Amniotic stem cell (primary cell): ENCODE results near the gene IGF1R.

Experiments used
- DNase-seq: peaks from one replicate; lab custom pipeline; 2025; lab: John Stamatoyannopoulos, UW

The IGF1R gene

GRCh38 chr15:98671060-98672008 is 23.0 kb downstream of the IGF1R start:
- DNase-seq = no peak

DNA sequence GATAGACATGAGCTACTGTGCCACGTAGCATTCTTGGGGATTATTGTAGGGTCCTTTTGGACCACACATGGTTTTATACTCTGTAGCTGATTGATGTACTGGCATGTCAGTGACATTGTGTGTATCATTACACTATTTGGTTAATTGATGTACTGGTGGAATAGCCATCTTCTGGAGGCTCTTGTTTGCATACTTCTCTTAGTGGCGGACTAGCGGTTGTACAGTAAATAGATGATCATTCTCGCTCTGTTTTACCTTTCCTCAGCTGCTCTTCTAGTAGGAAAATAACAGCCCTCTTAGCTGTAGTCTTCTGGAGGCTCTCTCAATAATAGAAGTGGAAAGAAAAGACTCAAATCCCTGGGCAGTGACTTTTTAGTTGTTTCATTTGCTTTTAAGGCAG is 24.8 kb downstream of the IGF1R start:
- DNase-seq = no peak

DNA sequence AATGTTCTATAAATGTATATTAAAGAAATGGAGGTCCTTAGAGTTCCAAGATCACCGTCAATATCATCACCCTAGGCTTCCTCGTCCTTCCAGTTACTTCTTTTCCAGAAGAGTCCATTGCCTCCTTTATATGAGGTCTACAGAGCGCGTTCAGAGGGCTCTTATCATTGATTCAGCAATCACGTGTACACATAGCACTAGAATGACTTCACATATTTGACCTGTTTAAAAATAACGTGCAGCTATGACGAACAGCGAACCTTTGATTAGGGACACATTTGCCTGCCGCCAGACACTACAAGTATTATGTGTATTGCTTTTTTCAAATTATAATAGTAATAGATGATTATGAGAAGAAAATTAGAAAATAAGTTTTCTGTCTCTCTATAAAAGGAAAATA is 26.0 kb downstream of the IGF1R start:
- no peak for DNase-seq

DNA sequence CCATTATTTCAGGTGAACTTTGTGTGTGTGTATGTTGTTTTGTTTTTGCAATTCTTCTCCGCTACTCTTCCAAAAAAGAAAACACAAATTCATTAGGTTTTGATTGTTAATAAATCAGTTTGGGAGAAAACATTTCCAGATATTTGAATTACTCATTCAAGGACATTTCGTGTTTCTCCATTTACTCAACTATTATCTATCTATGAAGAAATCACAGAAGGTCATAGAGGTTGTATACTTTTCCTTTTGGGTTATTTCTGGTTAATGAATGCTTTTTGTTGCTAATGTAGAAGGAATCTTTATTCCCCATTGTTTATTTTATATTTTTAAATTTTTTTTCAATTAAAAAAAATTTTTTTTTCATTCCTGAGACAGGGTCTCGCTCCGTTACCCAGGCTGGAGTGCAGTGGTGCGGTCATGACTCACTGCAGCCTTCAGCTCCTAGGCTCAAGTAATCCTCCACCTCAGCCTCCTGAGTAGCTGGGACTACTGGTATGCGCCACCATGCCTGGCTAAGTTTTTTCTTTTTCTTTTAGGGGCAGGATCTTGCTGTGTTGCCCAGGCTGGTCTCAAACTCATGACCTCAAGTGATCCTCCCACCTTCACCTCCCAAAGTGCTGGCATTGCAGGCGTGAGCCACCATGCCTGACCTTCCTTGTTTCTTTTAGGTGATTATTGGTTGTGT is 28.4 kb downstream of the IGF1R start:
- no peak for DNase-seq

GRCh38 chr15:98677345-98678059 is 29.2 kb downstream of the IGF1R start:
- DNase-seq = no peak

DNA sequence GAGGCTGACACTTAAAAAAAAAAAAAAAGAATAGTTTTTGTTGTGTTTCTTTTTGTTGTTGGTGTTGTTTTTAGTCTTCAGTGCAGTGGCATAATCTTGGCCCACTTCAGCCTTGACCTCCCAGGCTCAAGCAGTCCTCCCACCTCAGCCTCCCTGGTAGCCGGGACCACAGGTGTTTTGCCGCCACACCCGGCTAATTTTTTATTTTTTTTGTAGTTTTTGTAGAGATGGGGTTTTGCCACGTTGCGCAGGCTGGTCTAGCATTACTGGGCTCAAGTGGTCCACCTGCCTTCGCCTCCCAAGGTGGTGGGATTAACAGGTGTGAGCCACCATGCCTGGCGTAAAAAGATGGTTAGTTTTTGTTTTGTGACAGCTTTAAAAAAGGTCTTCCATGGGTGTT is 30.1 kb downstream of the IGF1R start:
- DNase-seq = no peak

- no peak for DNase-seq
Observed at GRCh38 chr15:98681061-98681460, 32.7 kb downstream of the IGF1R start.

DNA sequence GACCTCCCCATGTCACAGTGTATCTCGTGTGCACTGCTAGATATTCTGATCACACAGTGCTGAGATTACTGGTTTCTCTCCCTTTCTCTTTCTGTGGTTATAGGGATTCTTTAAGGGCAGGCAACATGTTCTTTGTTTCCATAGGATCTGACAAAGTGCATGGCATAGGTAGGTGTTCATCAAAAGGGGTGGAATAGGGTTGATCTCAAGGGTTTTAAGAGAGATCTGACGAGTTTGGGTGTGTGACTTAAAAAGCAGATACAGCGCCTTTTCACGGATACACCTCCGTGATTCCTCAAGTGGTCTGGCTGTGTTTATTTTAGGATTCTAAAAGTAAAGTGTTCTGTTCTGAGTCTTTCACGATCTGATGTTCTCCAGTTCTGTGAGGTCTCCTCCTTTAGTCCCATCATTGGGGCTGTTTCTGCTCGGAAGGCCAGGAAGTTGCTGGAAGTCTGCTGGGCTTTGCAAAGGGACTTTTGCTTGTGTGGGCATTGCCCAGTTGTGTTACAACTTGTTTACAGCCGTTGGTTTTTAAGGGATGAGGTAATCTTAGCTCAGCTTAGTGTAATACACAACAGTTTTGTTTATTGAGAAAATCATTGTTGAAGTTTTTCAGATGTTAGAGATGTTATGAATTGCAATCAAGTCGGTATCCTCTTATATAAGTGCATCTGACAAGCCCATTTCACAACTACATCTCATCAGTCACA is 34.8 kb downstream of the IGF1R start:
- DNase-seq = no peak

DNA sequence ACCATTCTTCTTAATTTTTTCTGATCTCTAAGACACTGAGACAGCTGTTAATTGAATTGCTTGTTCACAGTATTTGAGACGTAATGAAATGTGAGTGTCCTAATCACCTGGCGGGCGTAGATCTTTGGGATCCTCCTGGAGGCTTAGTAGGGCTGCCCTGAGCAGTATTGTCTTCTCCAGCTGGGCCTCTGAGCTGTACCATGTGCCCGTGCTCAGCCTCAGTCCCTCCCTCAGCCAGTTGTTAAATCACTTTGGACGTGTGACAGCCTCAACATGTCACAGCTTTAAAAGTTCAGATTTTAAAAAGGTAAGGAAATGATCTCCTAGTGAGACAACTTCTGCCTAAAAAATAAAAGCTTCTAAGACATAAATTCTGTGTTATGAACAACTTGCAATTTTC is 35.5 kb downstream of the IGF1R start:
- no peak for DNase-seq

GRCh38 chr15:98684436-98684835 is 36.1 kb downstream of the IGF1R start:
- no peak for DNase-seq

- DNase-seq = no peak
Observed at GRCh38 chr15:98684995-98685525, 36.7 kb downstream of the IGF1R start.

DNA sequence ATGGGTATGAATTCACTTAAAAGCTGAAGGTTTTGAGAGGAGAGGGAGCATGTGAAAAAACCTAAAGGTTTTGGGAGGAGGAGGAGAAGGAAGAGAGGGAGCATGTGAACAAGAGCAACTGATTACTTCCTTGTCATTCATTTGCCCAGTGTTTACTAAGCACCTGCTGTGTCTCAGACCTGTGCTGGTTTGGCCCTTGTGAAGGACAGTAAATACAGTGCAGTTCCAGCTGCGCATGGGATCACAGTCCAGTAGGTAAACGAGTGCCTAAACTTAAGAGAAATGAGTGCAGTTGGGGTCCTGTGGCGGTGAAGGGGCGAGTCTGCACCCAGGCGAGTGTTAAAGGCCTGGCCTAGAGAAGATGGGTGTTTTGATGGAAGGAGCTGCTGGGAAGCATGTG is 38.6 kb downstream of the IGF1R start:
- no peak for DNase-seq

DNA sequence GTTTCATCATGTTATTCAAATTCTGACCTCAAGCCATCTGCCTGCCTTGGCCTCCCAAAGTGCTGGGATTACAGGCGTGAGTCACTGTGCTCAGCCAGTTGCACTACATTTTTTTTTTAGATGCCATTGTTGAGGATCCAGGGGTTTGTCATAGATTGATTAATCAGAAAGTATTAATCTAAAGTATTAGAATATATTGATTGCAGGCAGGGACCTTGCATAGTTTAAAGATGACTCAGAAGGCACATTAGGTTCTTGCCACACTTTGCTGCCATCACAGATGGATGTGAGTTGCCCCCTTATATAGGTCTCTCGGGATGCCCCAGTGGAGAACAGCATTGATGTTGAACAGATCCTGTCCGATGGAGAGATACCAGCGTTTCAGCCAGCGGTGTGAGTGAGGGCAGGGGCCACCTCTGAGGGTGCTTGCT is 41.1 kb downstream of the IGF1R start:
- DNase-seq = no peak

- DNase-seq = no peak
Observed at GRCh38 chr15:98690272-98690950, 42.1 kb downstream of the IGF1R start.

GRCh38 chr15:98692213-98692612 is 43.9 kb downstream of the IGF1R start:
- DNase-seq = no peak

- DNase-seq = no peak
Observed at GRCh38 chr15:98694161-98694560, 45.8 kb downstream of the IGF1R start.

- DNase-seq = no peak
Observed at GRCh38 chr15:98698792-98699191, 50.5 kb downstream of the IGF1R start.

DNA sequence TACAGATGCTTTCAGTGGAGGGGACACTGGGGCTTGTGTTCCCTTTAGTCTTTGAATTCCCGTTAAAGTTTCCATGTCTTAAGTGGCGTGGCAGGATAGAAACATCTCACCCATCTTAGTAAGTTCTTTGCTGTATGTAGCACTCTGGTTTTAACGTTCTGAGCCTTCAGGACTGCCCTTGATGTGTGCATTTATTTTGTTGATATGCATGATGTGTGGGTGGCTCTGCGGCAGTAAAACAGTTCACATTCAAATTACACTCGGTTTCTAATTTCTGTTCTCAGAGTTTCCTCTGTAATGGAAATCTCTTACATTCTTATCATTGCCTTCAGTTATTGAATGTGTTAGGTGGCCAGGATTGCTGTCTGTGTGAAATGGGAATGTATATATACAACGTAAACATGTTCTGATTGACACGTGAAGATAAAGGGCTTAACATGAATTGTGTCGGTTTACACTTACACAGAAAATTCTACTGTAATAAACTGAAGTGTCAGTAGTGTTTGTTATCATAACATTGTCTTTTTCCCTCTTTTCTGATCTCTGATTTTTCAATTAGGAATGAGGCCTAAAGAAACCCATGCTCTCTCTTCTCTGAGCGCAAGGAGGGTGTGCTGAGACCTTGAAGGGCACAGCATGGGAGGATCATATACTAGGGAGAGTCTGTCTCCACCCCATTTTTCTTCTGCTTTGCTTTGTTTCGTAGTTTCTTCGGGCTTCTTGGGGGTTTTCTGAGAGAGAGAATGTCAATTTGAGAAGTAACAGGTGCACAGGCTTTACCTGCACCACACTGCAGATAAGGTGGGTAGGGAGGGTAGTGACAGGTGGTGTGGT is 51.5 kb downstream of the IGF1R start:
- DNase-seq = no peak

GRCh38 chr15:98700519-98700918 is 52.2 kb downstream of the IGF1R start:
- no peak for DNase-seq

- no peak for DNase-seq
Observed at GRCh38 chr15:98703126-98703685, 54.9 kb downstream of the IGF1R start.
